Fibroblast of skin of left quadriceps (primary cell): Measurements from ENCODE around the gene PAPSS1.
"Not testable (repeated sequence)": the region's sequence is repeated elsewhere in the genome, so short reads cannot be mapped to it uniquely, and the experiment has no call there.

ENCODE experiments used
- DNase-seq, 2 experiments: peaks; one replicate each; pipeline ENCODE4 v3.0.0-alpha.2; 2013; ENCODE audit warnings: low read depth in 2 of 2

PAPSS1 gene

GRCh38 chr4:107719922-107720722 lies at the start of gene PAPSS1:
TSS of gene PAPSS1 (minus strand) at chr4:107720234. CDS start at chr4:107720179, 55 bp downstream.
- peak; percentile 93 to 94 for DNase-seq

GRCh38 chr4:107760281-107760947 lies 40.4 kb upstream of the PAPSS1 start:
- DNase-seq, result no peak

GRCh38 chr4:107757864-107758476 lies 37.9 kb upstream of the PAPSS1 start:
- peak in 1 of 2 experiments; percentile 9 for DNase-seq

GRCh38 chr4:107757283-107757682 lies 37.2 kb upstream of the PAPSS1 start:
- DNase-seq, result no peak

- DNase-seq, result peak; percentile 20 to 35
Observed at GRCh38 chr4:107755841-107756356, 35.9 kb upstream of the PAPSS1 start.

- DNase-seq, result no peak
Observed at GRCh38 chr4:107751670-107752069, 31.6 kb upstream of the PAPSS1 start.

GRCh38 chr4:107747748-107748486 lies 27.9 kb upstream of the PAPSS1 start:
- DNase-seq, result no peak

- no peak for DNase-seq
Observed at GRCh38 chr4:107746161-107746560, 26.1 kb upstream of the PAPSS1 start.

GRCh38 chr4:107744532-107744931 lies 24.5 kb upstream of the PAPSS1 start:
- DNase-seq, result no peak

- DNase-seq, result no peak
Observed at GRCh38 chr4:107743532-107743931, 23.5 kb upstream of the PAPSS1 start.

- DNase-seq, result no peak
Observed at GRCh38 chr4:107742791-107743190, 22.8 kb upstream of the PAPSS1 start.

GRCh38 chr4:107742196-107742595 lies 22.2 kb upstream of the PAPSS1 start:
- no peak for DNase-seq

GRCh38 chr4:107740950-107741701 lies 21.1 kb upstream of the PAPSS1 start:
- DNase-seq, result peak; percentile 71 to 72

- no peak for DNase-seq
Observed at GRCh38 chr4:107740381-107740780, 20.3 kb upstream of the PAPSS1 start.

- no peak for DNase-seq
Observed at GRCh38 chr4:107737450-107737849, 17.4 kb upstream of the PAPSS1 start.

- DNase-seq, result no peak
Observed at GRCh38 chr4:107736924-107737448, 17.0 kb upstream of the PAPSS1 start.

GRCh38 chr4:107736037-107736436 lies 16.0 kb upstream of the PAPSS1 start:
- DNase-seq, result no peak

GRCh38 chr4:107734120-107734519 lies 14.1 kb upstream of the PAPSS1 start:
- no peak for DNase-seq

GRCh38 chr4:107733431-107733925 lies 13.4 kb upstream of the PAPSS1 start:
- no peak for DNase-seq

GRCh38 chr4:107729050-107729449 lies 9.0 kb upstream of the PAPSS1 start:
- DNase-seq, result not testable (repeated sequence)
